Ascending aorta (tissue), 2 donors: ENCODE results near the gene VENTX. TPM values are rescaled to one million over a fixed set of nuclear protein-coding genes. Genes with fewer than 3 reads are reported as not detected.

Experiments
- DNase-seq, 2 donors: peaks; one replicate each; pipeline ENCODE4 v3.0.0-alpha.2; 2019; ENCODE audit warnings: low spot score in 2 of 2
- H3K27ac ChIP-seq, 2 donors: fragments of 200-600 bp; sonication (generic); one replicate each; pipeline ENCODE4 v1.5.1; 2016 to 2017; ENCODE audit warnings: mild to moderate bottlenecking in 1 of 2
- H3K27me3 ChIP-seq: fragments of 200-600 bp; sonication (generic); one replicate; pipeline ENCODE4 v1.5.1; 2017
- H3K36me3 ChIP-seq, 2 donors: fragments of 200-600 bp; sonication (generic); one replicate each; pipeline ENCODE4 v1.5.1; 2016
- H3K4me1 ChIP-seq, 2 donors: fragments of 200-600 bp; sonication (generic); one replicate each; pipeline ENCODE4 v1.5.1; 2016 to 2017; ENCODE audit warnings: mild to moderate bottlenecking in 1 of 2
- H3K4me3 ChIP-seq, 2 donors: fragments of 200-600 bp; sonication (generic); one replicate each; pipeline ENCODE4 v1.5.1; 2016 to 2017; ENCODE audit warnings: mild to moderate bottlenecking in 1 of 2
- H3K9me3 ChIP-seq, 2 donors: fragments of 200-600 bp; sonication (generic); one replicate each; pipeline ENCODE4 v1.5.1; 2016
- intact Hi-C: fragments of 100-400 bp; cut with DNase I; formaldehyde crosslinking; loops from one replicate; pipeline ENCODE4 v1.15.1; 2023
- total RNA-seq: library from RNA; depleted of rRNA; stranded (reverse); fragments of >200 nt; gene quantifications from one replicate; pipeline ENCODE4 v1.1.0, GENCODE V29; 2016
- TF ChIP-seq, protein P1 (sequence below), 3 experiments: fragments of 200-600 bp in 2 of 3; fragments of 450-650 bp in 1 of 3; sonication (generic) in 2 of 3; IDR thresholded peaks; one replicate each; pipeline ENCODE4 v1.5.1; 2016 to 2019; ENCODE audit warnings: antibody characterized with exemption in 3 of 3, mild to moderate bottlenecking in 1 of 3, moderate library complexity in 1 of 3

Gene VENTX
- total RNA-seq, 1 donor from 2014 or later: 1.5 TPM

DNA sequence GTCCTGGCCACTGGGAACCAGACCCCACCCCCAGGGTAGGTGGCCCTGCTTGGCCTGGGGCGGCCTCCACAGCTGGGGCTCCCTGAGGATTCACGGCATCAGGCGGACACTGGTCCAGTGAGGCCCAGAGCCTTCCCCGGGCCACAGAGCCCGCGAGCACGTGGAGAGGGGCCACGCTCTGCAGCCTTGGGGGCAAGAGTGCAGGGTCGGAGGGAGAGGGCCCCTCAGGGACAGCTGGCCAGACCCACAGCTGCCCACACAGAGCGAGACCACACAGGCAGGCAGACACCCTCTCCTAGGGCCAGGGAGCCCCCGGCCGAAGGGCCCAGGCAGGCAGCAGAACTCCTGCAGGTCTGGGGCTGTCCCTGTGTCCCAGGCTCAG, 10.7 kb downstream of the VENTX start:
- TF ChIP-seq, protein P1, sequence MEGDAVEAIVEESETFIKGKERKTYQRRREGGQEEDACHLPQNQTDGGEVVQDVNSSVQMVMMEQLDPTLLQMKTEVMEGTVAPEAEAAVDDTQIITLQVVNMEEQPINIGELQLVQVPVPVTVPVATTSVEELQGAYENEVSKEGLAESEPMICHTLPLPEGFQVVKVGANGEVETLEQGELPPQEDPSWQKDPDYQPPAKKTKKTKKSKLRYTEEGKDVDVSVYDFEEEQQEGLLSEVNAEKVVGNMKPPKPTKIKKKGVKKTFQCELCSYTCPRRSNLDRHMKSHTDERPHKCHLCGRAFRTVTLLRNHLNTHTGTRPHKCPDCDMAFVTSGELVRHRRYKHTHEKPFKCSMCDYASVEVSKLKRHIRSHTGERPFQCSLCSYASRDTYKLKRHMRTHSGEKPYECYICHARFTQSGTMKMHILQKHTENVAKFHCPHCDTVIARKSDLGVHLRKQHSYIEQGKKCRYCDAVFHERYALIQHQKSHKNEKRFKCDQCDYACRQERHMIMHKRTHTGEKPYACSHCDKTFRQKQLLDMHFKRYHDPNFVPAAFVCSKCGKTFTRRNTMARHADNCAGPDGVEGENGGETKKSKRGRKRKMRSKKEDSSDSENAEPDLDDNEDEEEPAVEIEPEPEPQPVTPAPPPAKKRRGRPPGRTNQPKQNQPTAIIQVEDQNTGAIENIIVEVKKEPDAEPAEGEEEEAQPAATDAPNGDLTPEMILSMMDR (IDR thresholded peaks at IDR 0.05): no peak
- intact Hi-C loops: no loop called here
- H3K4me3 ChIP-seq: no peak overlapping the region
- H3K4me1 ChIP-seq: no peaks in the 10 kb centered on the region
- peaks cover 3% of the 10 kb centered on the region for H3K27me3 ChIP-seq
- no peaks in the 10 kb centered on the region for H3K36me3 ChIP-seq
- H3K9me3 ChIP-seq: no peaks in the 10 kb centered on the region
- H3K27ac ChIP-seq: no peak overlapping the region
- DNase-seq: no peak

DNA sequence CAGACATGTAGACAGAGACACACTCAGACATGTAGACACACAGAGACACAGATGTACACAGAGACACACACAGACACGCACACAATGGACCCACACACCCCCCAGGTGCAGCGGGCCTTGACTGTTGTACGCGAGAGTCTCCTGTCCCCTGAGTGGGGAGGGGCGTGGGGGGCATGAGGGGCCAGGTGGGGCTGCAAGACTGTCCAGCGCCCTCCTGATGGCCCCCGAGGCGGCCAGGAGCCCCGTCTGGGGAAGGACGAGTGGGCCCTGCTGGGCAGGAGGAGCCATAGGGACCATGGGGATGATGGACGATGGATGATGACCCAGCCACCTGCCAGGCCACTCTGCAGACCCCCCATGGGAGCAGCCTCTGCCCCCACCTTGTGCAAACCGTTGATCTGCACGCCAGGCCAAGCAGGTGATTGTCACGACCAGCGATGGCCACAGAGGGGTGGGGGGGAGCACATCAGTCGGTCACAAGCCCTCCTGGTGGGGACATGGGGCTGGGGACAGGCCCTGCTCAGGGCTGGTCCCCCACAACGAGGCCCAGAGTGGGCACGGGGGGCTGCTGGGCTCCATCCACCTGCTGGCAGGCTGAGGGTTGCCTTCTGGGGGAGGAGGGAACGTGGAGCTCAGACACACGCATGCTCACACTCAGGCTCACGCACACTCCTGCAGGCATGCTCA, 11.6 kb downstream of the VENTX start:
- Histone ChIP-seq H3K36me3 (no peaks in the 10 kb centered on the region), H3K9me3 (no peaks in the 10 kb centered on the region), H3K27ac (no peak overlapping the region), H3K4me3 (no peak overlapping the region), H3K4me1 (no peaks in the 10 kb centered on the region), H3K27me3 (peaks cover 3% of the 10 kb centered on the region)
- DNase-seq: no peak
- intact Hi-C loops: no loop called here
- TF ChIP-seq, protein P1 (IDR thresholded peaks at IDR 0.05): no peak

DNA sequence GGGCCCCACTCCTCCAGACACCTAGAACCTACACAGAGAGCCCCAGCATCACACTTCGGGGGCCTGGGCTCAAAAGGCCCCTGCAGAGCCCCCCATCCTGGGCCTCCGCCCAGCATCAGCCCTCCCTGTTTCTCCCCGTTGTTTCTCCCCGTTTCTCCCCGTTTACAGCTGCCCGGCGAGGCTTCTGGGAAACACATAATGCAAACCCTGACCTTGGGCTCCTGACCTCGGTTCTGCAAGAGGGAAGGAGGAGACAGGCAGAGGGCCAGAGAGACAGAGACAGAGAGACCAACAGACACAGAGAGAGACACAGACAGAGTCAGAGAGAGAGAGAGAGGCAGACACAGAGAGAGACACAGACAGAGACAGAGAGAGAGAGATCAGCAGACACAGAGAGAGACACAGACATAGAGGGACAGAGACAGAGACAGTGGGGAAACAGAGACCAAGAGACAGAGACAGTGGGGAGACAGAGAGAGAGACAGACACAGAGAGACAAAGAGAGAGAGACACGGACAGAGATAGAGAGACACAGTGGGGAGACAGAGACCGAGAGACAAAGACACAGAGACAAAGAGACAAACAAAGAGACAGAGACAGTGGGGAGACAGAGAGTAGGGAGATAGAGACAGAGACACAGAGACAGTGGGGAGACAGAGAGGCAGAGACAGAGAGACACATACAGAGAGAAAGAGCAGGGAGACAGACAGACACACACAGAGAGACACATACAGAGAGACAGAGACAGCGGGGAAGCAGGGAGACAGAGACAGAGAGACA, 12.5 kb downstream of the VENTX start:
- TF ChIP-seq, protein P1 (IDR thresholded peaks at IDR 0.05): no peak
- intact Hi-C loops: no loop called here
- H3K27ac ChIP-seq: no peak overlapping the region

DNA sequence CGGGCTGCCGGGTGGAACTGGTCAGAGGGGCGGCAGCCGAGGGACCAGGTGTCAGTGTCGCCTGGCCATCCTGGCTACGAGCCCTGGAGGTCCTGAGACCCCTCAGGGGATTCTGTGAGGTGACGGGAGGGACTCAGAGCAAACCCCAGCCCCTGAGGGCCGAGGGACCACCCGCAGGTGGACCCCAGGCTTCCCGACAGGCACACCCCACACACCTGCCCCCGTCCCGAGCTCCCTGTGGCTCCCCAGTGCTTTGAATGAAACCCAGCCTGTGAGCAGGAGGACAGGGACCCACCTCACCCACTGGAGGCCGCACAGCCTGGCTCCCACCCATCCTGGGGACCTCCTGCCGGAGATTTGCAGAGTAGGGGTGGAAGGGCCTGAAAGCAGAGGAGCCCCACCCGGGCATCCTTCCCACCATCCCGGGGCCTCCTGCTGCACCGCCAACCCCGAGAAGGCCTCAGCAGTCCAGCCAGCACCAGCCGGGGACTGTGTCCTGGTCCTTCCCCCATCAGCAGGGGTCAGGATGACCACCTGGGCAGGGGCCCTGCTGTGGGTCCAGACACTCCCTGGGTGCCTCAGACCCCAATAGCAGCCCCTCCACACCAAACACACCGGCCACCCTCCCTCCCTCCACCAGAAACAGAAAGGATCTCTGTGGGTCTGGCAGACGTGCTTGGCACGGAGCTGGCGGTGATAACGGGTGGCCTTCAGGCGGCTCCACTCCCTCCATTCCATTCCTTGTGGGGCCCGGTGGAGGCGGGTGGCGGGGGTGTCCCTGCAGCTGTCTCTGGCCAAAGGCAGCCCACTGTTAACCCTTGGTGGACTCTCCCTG, 13.9 kb downstream of the VENTX start:
- Histone ChIP-seq H3K27me3 (peaks cover 3% of the 10 kb centered on the region), H3K9me3 (no peaks in the 10 kb centered on the region), H3K4me1 (no peaks in the 10 kb centered on the region), H3K27ac (no peak overlapping the region), H3K36me3 (no peaks in the 10 kb centered on the region), H3K4me3 (no peak overlapping the region)
- no peak for DNase-seq
- TF ChIP-seq, protein P1 (IDR thresholded peaks at IDR 0.05): no peak
- intact Hi-C loops: no loop called here

More for the DNA sequence above, 12.5 kb downstream of the VENTX start:
- Histone ChIP-seq H3K4me1 (no peaks in the 10 kb centered on the region), H3K27me3 (peaks cover 3% of the 10 kb centered on the region), H3K36me3 (no peaks in the 10 kb centered on the region), H3K4me3 (no peak overlapping the region), H3K9me3 (no peaks in the 10 kb centered on the region)
- no peak for DNase-seq

DNA sequence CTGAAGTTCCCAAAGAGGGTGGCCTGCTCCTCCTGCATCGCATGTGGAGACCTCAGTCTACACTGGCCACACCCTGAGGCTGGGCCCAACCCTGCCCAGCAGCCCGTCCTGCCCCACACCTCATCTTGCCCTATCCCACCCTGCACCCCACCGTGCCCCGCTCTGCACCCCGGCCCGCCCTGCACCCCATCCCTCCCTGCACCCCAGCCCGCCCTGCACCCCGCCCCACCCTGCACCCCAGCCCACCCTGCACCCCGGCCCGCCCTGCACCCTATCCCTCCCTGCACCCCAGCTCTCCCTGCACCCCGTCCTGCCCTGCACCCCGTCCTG, 14.5 kb downstream of the VENTX start:
- H3K27ac ChIP-seq: no peak overlapping the region
- no peaks in the 10 kb centered on the region for H3K4me1 ChIP-seq
- H3K27me3 ChIP-seq: peaks cover 3% of the 10 kb centered on the region
- TF ChIP-seq, protein P1 (IDR thresholded peaks at IDR 0.05): no peak
- no peaks in the 10 kb centered on the region for H3K9me3 ChIP-seq
- no peaks in the 10 kb centered on the region for H3K36me3 ChIP-seq
- DNase-seq: no peak
- intact Hi-C loops: no loop called here
- no peak overlapping the region for H3K4me3 ChIP-seq
